ENCODE results near the gene TENM4.

TENM4 gene

GRCh38 chr11:78954696-78955095 is 486.1 kb downstream of the TENM4 start:
- H3K27me3 ChIP-seq: no peaks in the 10 kb centered on the region
- H3K4me3 ChIP-seq: no peak overlapping the region
- no peaks in the 10 kb centered on the region for H3K36me3 ChIP-seq
- intact Hi-C loops (cut with DNase I; ENCODE audit: low total_unique reads): no loop called here
- H3K9me3 ChIP-seq: no peaks in the 10 kb centered on the region
- H3K4me1 ChIP-seq: no peaks in the 10 kb centered on the region
- no peak for TF ChIP-seq CTCF (IDR thresholded peaks at IDR 0.05)
- no peak for DNase-seq
- H3K27ac ChIP-seq: no peak overlapping the region

GRCh38 chr11:78954261-78954660 is 486.6 kb downstream of the TENM4 start:
- Histone ChIP-seq H3K27ac (no peak overlapping the region), H3K36me3 (no peaks in the 10 kb centered on the region), H3K27me3 (no peaks in the 10 kb centered on the region), H3K9me3 (no peaks in the 10 kb centered on the region), H3K4me1 (no peaks in the 10 kb centered on the region), H3K4me3 (no peak overlapping the region)
- no peak for DNase-seq
- intact Hi-C loops (cut with DNase I; ENCODE audit: low total_unique reads): no loop called here
- TF ChIP-seq CTCF (IDR thresholded peaks at IDR 0.05): no peak

- H3K27ac ChIP-seq: no peak overlapping the region
- no peak for DNase-seq
- no peak overlapping the region for H3K4me3 ChIP-seq
- H3K4me1 ChIP-seq: no peaks in the 10 kb centered on the region
- H3K36me3 ChIP-seq: no peaks in the 10 kb centered on the region
- TF ChIP-seq CTCF (IDR thresholded peaks at IDR 0.05): no peak
- H3K9me3 ChIP-seq: no peaks in the 10 kb centered on the region
- intact Hi-C loops (cut with DNase I; ENCODE audit: low total_unique reads): no loop called here
- no peaks in the 10 kb centered on the region for H3K27me3 ChIP-seq
Observed at GRCh38 chr11:78952890-78953289, 487.9 kb downstream of the TENM4 start.

- no peaks in the 10 kb centered on the region for H3K27me3 ChIP-seq
- H3K4me1 ChIP-seq: no peaks in the 10 kb centered on the region
- H3K4me3 ChIP-seq: no peak overlapping the region
- intact Hi-C loops (cut with DNase I; ENCODE audit: low total_unique reads): no loop called here
- no peak for TF ChIP-seq CTCF (IDR thresholded peaks at IDR 0.05)
- DNase-seq: no peak
- H3K36me3 ChIP-seq: no peaks in the 10 kb centered on the region
- no peak overlapping the region for H3K27ac ChIP-seq
- no peaks in the 10 kb centered on the region for H3K9me3 ChIP-seq
Observed at GRCh38 chr11:78952175-78952574, 488.7 kb downstream of the TENM4 start.

GRCh38 chr11:78949976-78950690 is 490.7 kb downstream of the TENM4 start:
- H3K27ac ChIP-seq: no peak overlapping the region
- TF ChIP-seq CTCF (IDR thresholded peaks at IDR 0.05): no peak
- no peaks in the 10 kb centered on the region for H3K36me3 ChIP-seq
- peaks cover 0 to 6% (median 0%) of the 10 kb centered on the region in 3 donors for H3K9me3 ChIP-seq
- H3K4me1 ChIP-seq: no peaks in the 10 kb centered on the region
- no peaks in the 10 kb centered on the region for H3K27me3 ChIP-seq
- no peak overlapping the region for H3K4me3 ChIP-seq
- DNase-seq: no peak
- intact Hi-C loops (cut with DNase I; ENCODE audit: low total_unique reads): no loop called here
